Superior temporal gyrus (tissue), 1 donor: ENCODE results near the gene MAPKAPK3.

Experiments used
- DNase-seq: peaks from one replicate; pipeline ENCODE4 v3.0.0-alpha.2; 2016; ENCODE audit errors: extremely low spot score

Gene MAPKAPK3

DNA sequence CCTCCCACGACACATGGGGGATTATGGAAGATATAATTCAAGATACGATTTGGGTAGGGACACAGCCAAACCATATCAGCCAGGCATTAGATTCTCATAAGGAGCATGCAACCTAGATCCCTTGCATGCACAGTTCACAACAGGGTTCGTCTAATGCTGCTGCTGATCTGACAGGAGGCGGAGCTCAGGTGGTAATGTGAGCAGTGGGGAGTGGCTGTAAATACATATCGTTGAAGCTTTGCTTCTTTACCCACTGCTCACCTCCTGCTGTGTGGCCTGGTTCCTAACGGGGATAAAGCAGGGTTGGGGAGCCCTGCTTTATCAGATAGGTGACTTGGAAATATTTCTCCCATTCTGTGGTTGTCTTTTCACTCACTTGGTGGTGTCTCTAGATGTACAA is 72.6 kb downstream of the MAPKAPK3 start:
- DNase-seq = no peak

GRCh38 chr3:50695031-50695430 is 78.1 kb downstream of the MAPKAPK3 start:
- DNase-seq = no peak

- DNase-seq = no peak
Measured at GRCh38 chr3:50696276-50696675, 79.3 kb downstream of the MAPKAPK3 start.

- no peak for DNase-seq
Measured at GRCh38 chr3:50698269-50698668, 81.3 kb downstream of the MAPKAPK3 start.
